GM19397 (cell line): ENCODE results near the gene IMPDH1.

ENCODE experiments used
- ATAC-seq: cut with Tn5 transposase; IDR thresholded peaks from one replicate; pipeline ENCODE4 v1.9.1; 2021; ENCODE audit warnings: mild to moderate bottlenecking, moderate library complexity; ENCODE audit not compliant: unreplicated experiment

IMPDH1 gene

GRCh38 chr7:128435327-128435686 lies 25.5 kb upstream of the IMPDH1 start:
- ATAC-seq = no peak

- no peak for ATAC-seq
These were observed 24.9 kb upstream of the IMPDH1 start for GRCh38 chr7:128434413-128435326.

GRCh38 chr7:128431754-128432153 lies 22.0 kb upstream of the IMPDH1 start:
- ATAC-seq = no peak

- ATAC-seq = no peak
These were observed 21.4 kb upstream of the IMPDH1 start for GRCh38 chr7:128431221-128431620.

- ATAC-seq = no peak
These were observed 20.4 kb upstream of the IMPDH1 start for GRCh38 chr7:128430207-128430606.

GRCh38 chr7:128427289-128427891 lies 17.6 kb upstream of the IMPDH1 start:
- no peak for ATAC-seq

- no peak for ATAC-seq
These were observed 16.1 kb upstream of the IMPDH1 start for GRCh38 chr7:128425850-128426249.

- no peak for ATAC-seq
These were observed 15.0 kb upstream of the IMPDH1 start for GRCh38 chr7:128424686-128425275.

GRCh38 chr7:128422842-128423241 lies 13.1 kb upstream of the IMPDH1 start:
- no peak for ATAC-seq

GRCh38 chr7:128422037-128422436 lies 12.3 kb upstream of the IMPDH1 start:
- no peak for ATAC-seq

- ATAC-seq = no peak
These were observed 11.6 kb upstream of the IMPDH1 start for GRCh38 chr7:128421384-128421783.

GRCh38 chr7:128420773-128421172 lies 11.0 kb upstream of the IMPDH1 start:
- no peak for ATAC-seq

- ATAC-seq = no peak
These were observed 9.5 kb upstream of the IMPDH1 start for GRCh38 chr7:128419257-128419656.

- no peak for ATAC-seq
These were observed 7.3 kb upstream of the IMPDH1 start for GRCh38 chr7:128417071-128417470.

GRCh38 chr7:128415217-128415785 lies 5.5 kb upstream of the IMPDH1 start:
- ATAC-seq = no peak

GRCh38 chr7:128410451-128410753 lies 620 bp upstream of the IMPDH1 start:
- ATAC-seq = no peak

- ATAC-seq = no peak
These were observed 830 bp downstream of the IMPDH1 start for GRCh38 chr7:128408709-128409595.

GRCh38 chr7:128407751-128408708 lies 1.8 kb downstream of the IMPDH1 start:
- no peak for ATAC-seq

GRCh38 chr7:128407233-128407589 lies 2.6 kb downstream of the IMPDH1 start:
- no peak for ATAC-seq
